SK-N-SH treated with all-trans-retinoic acid at 6 μM for 48 hours (cell line): ENCODE data around the gene PSMB11.

Experiments used
- ATAC-seq: fragments of 200-7000 bp; cut with Tn5 transposase; 3 replicates; pipeline ENCODE4 v1.9.1; 2020; ENCODE audit warnings: mild to moderate bottlenecking, moderate library complexity
- ARNTL ChIP-seq: fragments of 450-650 bp; formaldehyde crosslinking; IDR thresholded peaks from 2 replicates; pipeline ENCODE4 v1.5.0; 2020; ENCODE audit warnings: low read depth, mild to moderate bottlenecking, moderate library complexity, borderline replicate concordance
- BACH2 ChIP-seq: fragments of 250-450 bp; sonication (Bioruptor Pico); IDR thresholded peaks from 2 replicates; pipeline ENCODE4 v1.9.0; 2021; ENCODE audit warnings: mild to moderate bottlenecking, borderline replicate concordance
- CSDC2 ChIP-seq: fragments of 250-450 bp; sonication (Bioruptor Pico); IDR thresholded peaks from 2 replicates; pipeline ENCODE4 v1.5.0; 2020; ENCODE audit warnings: mild to moderate bottlenecking, moderate library complexity
- CSRNP3 ChIP-seq: fragments of 250-450 bp; sonication (Bioruptor Pico); IDR thresholded peaks from 2 replicates; pipeline ENCODE4 v1.5.1; 2021; ENCODE audit warnings: mild to moderate bottlenecking, moderate library complexity
- ESRRG ChIP-seq: fragments of 250-450 bp; sonication (Bioruptor Pico); IDR thresholded peaks from 2 replicates; pipeline ENCODE4 v1.6.1; 2021; ENCODE audit warnings: mild to moderate bottlenecking
- GLIS3 ChIP-seq: fragments of 250-450 bp; sonication (Bioruptor Pico); IDR thresholded peaks from 2 replicates; pipeline ENCODE4 v1.5.0; 2020; ENCODE audit warnings: mild to moderate bottlenecking, moderate library complexity
- ISL1 ChIP-seq: fragments of 250-450 bp; sonication (Bioruptor Pico); IDR thresholded peaks from 2 replicates; pipeline ENCODE4 v2.1.2; 2022; ENCODE audit warnings: mild to moderate bottlenecking, moderate library complexity
- OSR1 ChIP-seq: fragments of 250-450 bp; sonication (Bioruptor Pico); IDR thresholded peaks from 2 replicates; pipeline ENCODE4 v1.8.0; 2022; ENCODE audit warnings: moderate library complexity, mild to moderate bottlenecking, inconsistent platforms
- PPARA ChIP-seq: fragments of 250-450 bp; sonication (Bioruptor Pico); IDR thresholded peaks from 2 replicates; pipeline ENCODE4 v1.5.0; 2020; ENCODE audit warnings: mild to moderate bottlenecking, borderline replicate concordance
- RARB ChIP-seq: fragments of 250-450 bp; sonication (Bioruptor Pico); IDR thresholded peaks from 2 replicates; pipeline ENCODE4 v1.8.0; 2021; ENCODE audit warnings: mild to moderate bottlenecking, moderate library complexity
- SNAI2 ChIP-seq: fragments of 250-450 bp; sonication (Bioruptor Pico); IDR thresholded peaks from 2 replicates; pipeline ENCODE4 v1.5.0; 2020; ENCODE audit warnings: mild to moderate bottlenecking, moderate library complexity
- TCF4 ChIP-seq: fragments of 250-450 bp; sonication (Bioruptor Pico); IDR thresholded peaks from 2 replicates; pipeline ENCODE4 v1.8.0; 2021; ENCODE audit warnings: mild to moderate bottlenecking, moderate library complexity, borderline replicate concordance
- TOX ChIP-seq: fragments of 250-450 bp; sonication (Bioruptor Pico); IDR thresholded peaks from 2 replicates; pipeline ENCODE4 v1.8.0; 2021; ENCODE audit warnings: mild to moderate bottlenecking, moderate library complexity, borderline replicate concordance
- ZFP3 ChIP-seq: fragments of 250-450 bp; sonication (Bioruptor Pico); IDR thresholded peaks from 2 replicates; pipeline ENCODE4 v1.5.0; 2020; ENCODE audit warnings: mild to moderate bottlenecking, moderate library complexity
- ZFP30 ChIP-seq: fragments of 450-650 bp; formaldehyde crosslinking; IDR thresholded peaks from 2 replicates; pipeline ENCODE4 v1.5.0; 2022; ENCODE audit warnings: mild to moderate bottlenecking, moderate library complexity
- ZNF565 ChIP-seq: fragments of 450-650 bp; formaldehyde crosslinking; conservative IDR thresholded peaks from 2 replicates; pipeline ENCODE4 v1.5.0; 2020; ENCODE audit warnings: low read depth, mild to moderate bottlenecking, moderate library complexity
- ZNF70 ChIP-seq: fragments of 450-650 bp; formaldehyde crosslinking; IDR thresholded peaks from 2 replicates; pipeline ENCODE4 v1.5.0; 2020; ENCODE audit warnings: mild to moderate bottlenecking, moderate library complexity
- ZNF8 ChIP-seq: fragments of 450-650 bp; formaldehyde crosslinking; IDR thresholded peaks from 2 replicates; pipeline ENCODE4 v1.5.0; 2020; ENCODE audit warnings: mild to moderate bottlenecking, moderate library complexity
- TF ChIP-seq, protein P1 (sequence below): fragments of 250-450 bp; sonication (Bioruptor Pico); IDR thresholded peaks from 2 replicates; pipeline ENCODE4 v1.5.0; 2020; ENCODE audit warnings: mild to moderate bottlenecking, moderate library complexity
- TF ChIP-seq, protein P2 (sequence below): fragments of 250-450 bp; sonication (Bioruptor Pico); IDR thresholded peaks from 2 replicates; pipeline ENCODE4 v1.5.1; 2020; ENCODE audit warnings: low read depth, mild to moderate bottlenecking, moderate library complexity

The PSMB11 gene

GRCh38 chr14:23044840-23045239, 2.8 kb downstream of the PSMB11 start:
- no peak for ATAC-seq
- TF ChIP-seq BACH2 (no peak), CSRNP3 (CRISPR knock-in tag) (no peak), ZNF565 (CRISPR knock-in tag) (no peak), OSR1 (no peak), GLIS3 (no peak), TCF4 (CRISPR knock-in tag) (no peak), ZFP30 (CRISPR knock-in tag) (no peak), PPARA (CRISPR knock-in tag) (no peak), ZNF8 (CRISPR knock-in tag) (no peak)
- TF ChIP-seq, all 23 proteins: peak for 0

- ATAC-seq: peak; percentile 22; the same call in 1 of the 3 replicates
- TF ChIP-seq ARNTL (CRISPR knock-in tag) (no peak), CSDC2 (CRISPR knock-in tag) (no peak), ZNF70 (CRISPR knock-in tag) (no peak), SNAI2 (no peak), BACH2 (no peak)
- TF ChIP-seq, protein P1, sequence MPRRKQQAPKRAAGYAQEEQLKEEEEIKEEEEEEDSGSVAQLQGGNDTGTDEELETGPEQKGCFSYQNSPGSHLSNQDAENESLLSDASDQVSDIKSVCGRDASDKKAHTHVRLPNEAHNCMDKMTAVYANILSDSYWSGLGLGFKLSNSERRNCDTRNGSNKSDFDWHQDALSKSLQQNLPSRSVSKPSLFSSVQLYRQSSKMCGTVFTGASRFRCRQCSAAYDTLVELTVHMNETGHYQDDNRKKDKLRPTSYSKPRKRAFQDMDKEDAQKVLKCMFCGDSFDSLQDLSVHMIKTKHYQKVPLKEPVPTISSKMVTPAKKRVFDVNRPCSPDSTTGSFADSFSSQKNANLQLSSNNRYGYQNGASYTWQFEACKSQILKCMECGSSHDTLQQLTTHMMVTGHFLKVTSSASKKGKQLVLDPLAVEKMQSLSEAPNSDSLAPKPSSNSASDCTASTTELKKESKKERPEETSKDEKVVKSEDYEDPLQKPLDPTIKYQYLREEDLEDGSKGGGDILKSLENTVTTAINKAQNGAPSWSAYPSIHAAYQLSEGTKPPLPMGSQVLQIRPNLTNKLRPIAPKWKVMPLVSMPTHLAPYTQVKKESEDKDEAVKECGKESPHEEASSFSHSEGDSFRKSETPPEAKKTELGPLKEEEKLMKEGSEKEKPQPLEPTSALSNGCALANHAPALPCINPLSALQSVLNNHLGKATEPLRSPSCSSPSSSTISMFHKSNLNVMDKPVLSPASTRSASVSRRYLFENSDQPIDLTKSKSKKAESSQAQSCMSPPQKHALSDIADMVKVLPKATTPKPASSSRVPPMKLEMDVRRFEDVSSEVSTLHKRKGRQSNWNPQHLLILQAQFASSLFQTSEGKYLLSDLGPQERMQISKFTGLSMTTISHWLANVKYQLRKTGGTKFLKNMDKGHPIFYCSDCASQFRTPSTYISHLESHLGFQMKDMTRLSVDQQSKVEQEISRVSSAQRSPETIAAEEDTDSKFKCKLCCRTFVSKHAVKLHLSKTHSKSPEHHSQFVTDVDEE (CRISPR knock-in tag): no peak
Observed at GRCh38 chr14:23045419-23046357, 3.7 kb downstream of the PSMB11 start.

GRCh38 chr14:23047034-23047634, 5.1 kb downstream of the PSMB11 start:
- ATAC-seq: peak; percentile 59
- TF ChIP-seq TOX (CRISPR knock-in tag): no peak
- TF ChIP-seq, all 23 proteins: peak for 0

GRCh38 chr14:23047751-23048693, 6.0 kb downstream of the PSMB11 start:
- no peak for ATAC-seq
- TF ChIP-seq BACH2 (no peak), ESRRG (CRISPR knock-in tag) (no peak)

DNA sequence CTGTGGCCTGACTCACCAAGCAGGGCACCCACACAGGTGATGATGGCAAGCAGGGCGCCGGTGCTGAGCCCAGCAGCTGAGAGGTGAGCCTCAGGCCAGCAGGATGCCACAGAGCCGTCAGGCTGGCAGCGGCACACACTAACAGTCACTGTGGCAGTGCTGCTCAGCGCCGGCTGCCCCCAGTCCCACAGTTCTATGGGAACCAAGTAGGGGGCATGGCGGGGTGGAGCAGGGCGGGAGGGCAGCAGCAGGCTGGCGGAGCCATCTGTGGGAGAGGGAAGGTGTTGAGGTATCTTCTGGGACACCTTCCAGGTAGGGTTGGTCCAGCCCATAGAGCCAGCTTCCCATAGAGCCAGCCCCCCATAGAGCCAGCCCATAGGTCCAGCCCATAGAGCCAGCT, 7.0 kb downstream of the PSMB11 start:
- no peak for ATAC-seq
- TF ChIP-seq TOX (CRISPR knock-in tag) (no peak), TCF4 (CRISPR knock-in tag) (no peak)

DNA sequence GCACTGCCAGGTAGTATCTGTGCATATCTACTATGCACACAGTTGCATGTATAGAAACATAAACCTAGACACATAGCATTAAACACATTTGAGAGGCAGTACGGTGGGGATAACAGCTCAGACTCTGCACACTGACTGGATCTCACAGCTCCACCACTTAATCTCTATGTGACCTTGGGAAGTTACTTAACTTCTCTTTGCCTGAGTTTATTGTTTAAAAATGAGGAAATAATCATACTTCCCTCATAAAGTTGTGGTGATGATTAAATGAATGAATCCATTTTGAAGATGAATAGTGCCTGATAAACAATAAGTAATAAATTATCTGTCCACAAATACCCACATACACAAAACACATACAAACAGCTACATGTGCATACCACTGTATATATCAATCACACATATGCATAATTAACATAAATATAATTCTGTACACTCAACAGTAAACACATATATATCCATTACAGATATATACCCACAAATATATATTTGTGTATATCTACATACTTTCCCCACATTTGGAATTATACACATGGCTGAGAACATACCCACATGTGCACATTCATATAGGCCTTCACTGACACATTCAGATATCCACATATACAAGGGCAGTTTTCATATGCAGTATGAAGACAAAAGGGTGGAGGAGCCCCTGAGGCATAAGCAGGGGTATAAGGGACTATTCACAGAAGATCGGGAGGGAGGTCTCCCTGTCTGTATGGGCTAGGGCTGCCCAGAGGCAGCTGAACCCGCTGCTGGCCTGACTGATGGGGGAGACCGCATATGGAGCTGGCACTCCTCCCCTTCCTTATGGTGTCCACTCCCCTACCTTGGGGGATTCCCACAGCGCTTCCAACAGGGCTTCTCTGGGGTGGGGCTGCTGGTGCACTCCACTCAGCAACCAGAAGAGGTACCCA, 9.4 kb downstream of the PSMB11 start:
- no peak for ATAC-seq
- TF ChIP-seq ZFP3 (CRISPR knock-in tag) (no peak), SNAI2 (no peak), ISL1 (CRISPR knock-in tag) (no peak), RARB (no peak), ARNTL (CRISPR knock-in tag) (no peak)
- TF ChIP-seq, protein P2, sequence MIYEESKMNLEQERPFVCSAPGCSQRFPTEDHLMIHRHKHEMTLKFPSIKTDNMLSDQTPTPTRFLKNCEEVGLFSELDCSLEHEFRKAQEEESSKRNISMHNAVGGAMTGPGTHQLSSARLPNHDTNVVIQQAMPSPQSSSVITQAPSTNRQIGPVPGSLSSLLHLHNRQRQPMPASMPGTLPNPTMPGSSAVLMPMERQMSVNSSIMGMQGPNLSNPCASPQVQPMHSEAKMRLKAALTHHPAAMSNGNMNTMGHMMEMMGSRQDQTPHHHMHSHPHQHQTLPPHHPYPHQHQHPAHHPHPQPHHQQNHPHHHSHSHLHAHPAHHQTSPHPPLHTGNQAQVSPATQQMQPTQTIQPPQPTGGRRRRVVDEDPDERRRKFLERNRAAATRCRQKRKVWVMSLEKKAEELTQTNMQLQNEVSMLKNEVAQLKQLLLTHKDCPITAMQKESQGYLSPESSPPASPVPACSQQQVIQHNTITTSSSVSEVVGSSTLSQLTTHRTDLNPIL: no peak
- TF ChIP-seq, protein P1 (CRISPR knock-in tag): no peak
